ENCODE data around the gene CENPV.

DNA sequence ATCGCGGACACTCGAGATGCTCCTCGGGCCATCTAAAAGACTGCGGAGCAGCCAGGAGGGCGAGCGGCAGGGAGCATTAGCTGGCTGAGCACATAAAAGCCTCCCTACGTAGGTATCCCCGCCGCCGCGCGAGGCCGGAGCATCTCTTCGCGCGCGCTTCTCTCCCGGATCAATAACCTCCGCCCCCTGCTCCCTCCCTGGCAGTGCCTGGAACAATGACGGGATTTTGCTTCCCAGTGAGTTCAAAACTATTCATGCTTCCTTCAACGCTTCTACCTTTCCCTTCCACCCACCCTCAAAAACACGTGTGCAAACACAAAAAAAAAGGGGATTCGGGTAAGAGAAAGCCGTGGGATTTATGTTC lies 984 bp downstream of the CENPV start:
- TF ChIP-seq, protein P1, sequence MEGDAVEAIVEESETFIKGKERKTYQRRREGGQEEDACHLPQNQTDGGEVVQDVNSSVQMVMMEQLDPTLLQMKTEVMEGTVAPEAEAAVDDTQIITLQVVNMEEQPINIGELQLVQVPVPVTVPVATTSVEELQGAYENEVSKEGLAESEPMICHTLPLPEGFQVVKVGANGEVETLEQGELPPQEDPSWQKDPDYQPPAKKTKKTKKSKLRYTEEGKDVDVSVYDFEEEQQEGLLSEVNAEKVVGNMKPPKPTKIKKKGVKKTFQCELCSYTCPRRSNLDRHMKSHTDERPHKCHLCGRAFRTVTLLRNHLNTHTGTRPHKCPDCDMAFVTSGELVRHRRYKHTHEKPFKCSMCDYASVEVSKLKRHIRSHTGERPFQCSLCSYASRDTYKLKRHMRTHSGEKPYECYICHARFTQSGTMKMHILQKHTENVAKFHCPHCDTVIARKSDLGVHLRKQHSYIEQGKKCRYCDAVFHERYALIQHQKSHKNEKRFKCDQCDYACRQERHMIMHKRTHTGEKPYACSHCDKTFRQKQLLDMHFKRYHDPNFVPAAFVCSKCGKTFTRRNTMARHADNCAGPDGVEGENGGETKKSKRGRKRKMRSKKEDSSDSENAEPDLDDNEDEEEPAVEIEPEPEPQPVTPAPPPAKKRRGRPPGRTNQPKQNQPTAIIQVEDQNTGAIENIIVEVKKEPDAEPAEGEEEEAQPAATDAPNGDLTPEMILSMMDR (IDR thresholded peaks at IDR 0.05) = no peak
- no peak for TF ChIP-seq POLR2A (IDR thresholded peaks at IDR 0.05)
